ENCODE data around the gene CPT1A. TPM values are rescaled to one million over a fixed set of nuclear protein-coding genes. Genes with fewer than 3 reads are reported as not detected.

CPT1A gene
- total RNA-seq, 1 donor from 2014 or later: 0.54 TPM

- H3K4me1 Mint-ChIP-seq: no peaks in the 10 kb centered on the region
- H3K4me3 Mint-ChIP-seq: no peak overlapping the region
- H3K36me3 Mint-ChIP-seq (ENCODE audit: low read depth): no peaks in the 10 kb centered on the region
- H3K27ac Mint-ChIP-seq (ENCODE audit: unreplicated experiment): no peak overlapping the region
- no peaks in the 10 kb centered on the region for H3K9me3 Mint-ChIP-seq
- no peak for TF ChIP-seq CTCF (conservative IDR thresholded peaks at IDR 0.05)
- DNase-seq (ENCODE audit: low read depth, low spot score): no peak
- no peaks in the 10 kb centered on the region for H3K27me3 Mint-ChIP-seq (ENCODE audit: low read depth)
These were observed 106.6 kb downstream of the CPT1A start for GRCh38 chr11:68735125-68735524.

DNA sequence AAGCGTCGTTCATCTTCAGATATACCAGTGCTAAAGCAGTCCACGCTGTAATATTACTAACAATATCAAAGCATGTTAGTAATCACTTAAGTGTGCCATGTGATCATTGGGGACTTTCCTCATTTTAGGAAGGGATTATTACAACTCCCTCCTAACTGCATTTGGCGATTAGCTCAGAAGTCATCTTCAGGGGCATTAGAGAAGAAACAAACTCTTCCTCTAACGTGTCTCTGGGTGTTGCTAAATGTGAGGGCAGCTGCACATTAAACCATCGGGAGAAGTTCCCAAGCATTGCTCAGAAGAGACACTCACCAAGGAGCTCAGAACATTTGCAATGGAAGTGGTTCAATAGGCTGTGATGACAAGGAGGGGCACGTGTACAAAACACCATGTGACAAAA lies 107.6 kb downstream of the CPT1A start:
- no peak for DNase-seq (ENCODE audit: low read depth, low spot score)
- Mint-ChIP-seq H3K4me3 (no peak overlapping the region), H3K27ac (ENCODE audit: unreplicated experiment) (no peak overlapping the region)

GRCh38 chr11:68727783-68728182 lies 113.9 kb downstream of the CPT1A start:
- no peak overlapping the region for H3K27ac Mint-ChIP-seq (ENCODE audit: unreplicated experiment)

More for the DNA sequence above, 107.6 kb downstream of the CPT1A start:
- H3K4me1 Mint-ChIP-seq: no peaks in the 10 kb centered on the region
- H3K9me3 Mint-ChIP-seq: no peaks in the 10 kb centered on the region
- no peaks in the 10 kb centered on the region for H3K36me3 Mint-ChIP-seq (ENCODE audit: low read depth)
- no peaks in the 10 kb centered on the region for H3K27me3 Mint-ChIP-seq (ENCODE audit: low read depth)
- TF ChIP-seq CTCF (conservative IDR thresholded peaks at IDR 0.05): no peak

GRCh38 chr11:68724293-68724692 lies 117.4 kb downstream of the CPT1A start:
- DNase-seq (ENCODE audit: low read depth, low spot score): no peak
- TF ChIP-seq CTCF (conservative IDR thresholded peaks at IDR 0.05): no peak
- Mint-ChIP-seq H3K27me3 (ENCODE audit: low read depth) (peaks cover 32% of the 10 kb centered on the region), H3K4me1 (no peaks in the 10 kb centered on the region), H3K27ac (ENCODE audit: unreplicated experiment) (no peak overlapping the region), H3K36me3 (ENCODE audit: low read depth) (peaks cover 3% of the 10 kb centered on the region), H3K4me3 (no peak overlapping the region), H3K9me3 (peaks cover 10% of the 10 kb centered on the region)

More at GRCh38 chr11:68727783-68728182, 113.9 kb downstream of the CPT1A start:
- no peak for TF ChIP-seq CTCF (conservative IDR thresholded peaks at IDR 0.05)
- Mint-ChIP-seq H3K4me3 (no peak overlapping the region), H3K27me3 (ENCODE audit: low read depth) (peaks cover 17% of the 10 kb centered on the region), H3K36me3 (ENCODE audit: low read depth) (no peaks in the 10 kb centered on the region), H3K4me1 (no peaks in the 10 kb centered on the region), H3K9me3 (no peaks in the 10 kb centered on the region)
- DNase-seq (ENCODE audit: low read depth, low spot score): no peak

- Mint-ChIP-seq H3K27ac (ENCODE audit: unreplicated experiment) (no peak overlapping the region), H3K4me1 (no peaks in the 10 kb centered on the region), H3K4me3 (no peak overlapping the region), H3K27me3 (ENCODE audit: low read depth) (peaks cover 28% of the 10 kb centered on the region), H3K36me3 (ENCODE audit: low read depth) (peaks cover 3% of the 10 kb centered on the region), H3K9me3 (peaks cover 13% of the 10 kb centered on the region)
- TF ChIP-seq CTCF (conservative IDR thresholded peaks at IDR 0.05): no peak
- no peak for DNase-seq (ENCODE audit: low read depth, low spot score)
These were observed 119.6 kb downstream of the CPT1A start for GRCh38 chr11:68722143-68722542.

GRCh38 chr11:68721075-68721474 lies 120.6 kb downstream of the CPT1A start:
- Mint-ChIP-seq H3K27me3 (ENCODE audit: low read depth) (peaks cover 28% of the 10 kb centered on the region), H3K9me3 (peaks cover 13% of the 10 kb centered on the region), H3K4me3 (no peak overlapping the region), H3K27ac (ENCODE audit: unreplicated experiment) (no peak overlapping the region), H3K4me1 (no peaks in the 10 kb centered on the region), H3K36me3 (ENCODE audit: low read depth) (peaks cover 3% of the 10 kb centered on the region)
- no peak for DNase-seq (ENCODE audit: low read depth, low spot score)
- TF ChIP-seq CTCF (conservative IDR thresholded peaks at IDR 0.05): no peak

All from neural crest cell (in vitro differentiated cells).